ENCODE measurements around the gene PPP2R2C. TPM values are rescaled to one million over a fixed set of nuclear protein-coding genes. Genes with fewer than 3 reads are reported as not detected.

Gene PPP2R2C
- polyA plus RNA-seq, 1 donor from 2014 or later, result 34.4 TPM

GRCh38 chr4:6444582-6444981 is 27.8 kb downstream of the PPP2R2C start:
- Histone ChIP-seq H3K9ac (ENCODE audit: low read length) (no peak overlapping the region), H3K27me3 (ENCODE audit: insufficient read depth, low read depth, low read length) (no peaks in the 10 kb centered on the region), H3K4me2 (ENCODE audit: low read length) (no peak overlapping the region), H3K4me3 (ENCODE audit: low read length) (no peak overlapping the region), H3K79me2 (replicated peaks; ENCODE audit: insufficient read depth, low read length) (no peaks in the 10 kb centered on the region), H3K9me2 (ENCODE audit: insufficient read depth, low read length) (no peaks in the 10 kb centered on the region), H2AFZ (ENCODE audit: low read depth, low read length) (no peak overlapping the region), H3K9me3 (ENCODE audit: low read length) (no peaks in the 10 kb centered on the region), H4K20me1 (ENCODE audit: insufficient read depth) (no peaks in the 10 kb centered on the region), H3K27ac (ENCODE audit: low read length) (no peak overlapping the region), H3K36me3 (ENCODE audit: insufficient read depth, low read length) (no peaks in the 10 kb centered on the region), H3F3A (ENCODE audit: insufficient read depth, low read length, poor library complexity, severe bottlenecking) (no peaks in the 10 kb centered on the region)
- TF ChIP-seq RAD21 (conservative IDR thresholded peaks at IDR 0.05), result no peak
- no peak for TF ChIP-seq CTCF (IDR thresholded peaks at IDR 0.05; ENCODE audit: poor library complexity, severe bottlenecking)
- no peak for TF ChIP-seq TAF1 (IDR thresholded peaks at IDR 0.05; ENCODE audit: low read depth)
- TF ChIP-seq EZH2 (IDR thresholded peaks at IDR 0.05; ENCODE audit: borderline replicate concordance, insufficient read depth, low read length, poor library complexity, severe bottlenecking), result no peak
- no peak for TF ChIP-seq REST (IDR thresholded peaks at IDR 0.05; ENCODE audit: borderline replicate concordance)
- no peak for TF ChIP-seq EP300 (conservative IDR thresholded peaks at IDR 0.05; ENCODE audit: poor library complexity, severe bottlenecking)
- TF ChIP-seq POLR2AphosphoS5 (IDR thresholded peaks at IDR 0.05), result no peak
- TF ChIP-seq SMC3 (conservative IDR thresholded peaks at IDR 0.05; ENCODE audit: poor library complexity), result no peak
- no peak for TF ChIP-seq MXI1 (conservative IDR thresholded peaks at IDR 0.05; ENCODE audit: poor library complexity, severe bottlenecking)

- Histone ChIP-seq H3K9me2 (ENCODE audit: insufficient read depth, low read length) (no peaks in the 10 kb centered on the region), H2AFZ (ENCODE audit: low read depth, low read length) (no peak overlapping the region), H3K9me3 (ENCODE audit: low read length) (no peaks in the 10 kb centered on the region), H3K27ac (ENCODE audit: low read length) (no peak overlapping the region), H3K79me2 (replicated peaks; ENCODE audit: insufficient read depth, low read length) (no peaks in the 10 kb centered on the region), H3K9ac (ENCODE audit: low read length) (no peak overlapping the region), H3K36me3 (ENCODE audit: insufficient read depth, low read length) (no peaks in the 10 kb centered on the region), H3K4me3 (ENCODE audit: low read length) (no peak overlapping the region), H3K4me2 (ENCODE audit: low read length) (no peak overlapping the region), H4K20me1 (ENCODE audit: insufficient read depth) (no peaks in the 10 kb centered on the region), H3F3A (ENCODE audit: insufficient read depth, low read length, poor library complexity, severe bottlenecking) (no peaks in the 10 kb centered on the region), H3K27me3 (ENCODE audit: insufficient read depth, low read depth, low read length) (no peaks in the 10 kb centered on the region)
- TF ChIP-seq EZH2 (IDR thresholded peaks at IDR 0.05; ENCODE audit: borderline replicate concordance, insufficient read depth, low read length, poor library complexity, severe bottlenecking) (no peak), MXI1 (conservative IDR thresholded peaks at IDR 0.05; ENCODE audit: poor library complexity, severe bottlenecking) (no peak)
Measured at GRCh38 chr4:6443035-6444023, 29.1 kb downstream of the PPP2R2C start.
